Measurements from ENCODE around the gene GTF2H1. TPM values are rescaled to one million over a fixed set of nuclear protein-coding genes. Genes with fewer than 3 reads are reported as not detected.

The GTF2H1 gene
- total RNA-seq, 1 experiment from 2014 or later: 89.1 TPM

DNA sequence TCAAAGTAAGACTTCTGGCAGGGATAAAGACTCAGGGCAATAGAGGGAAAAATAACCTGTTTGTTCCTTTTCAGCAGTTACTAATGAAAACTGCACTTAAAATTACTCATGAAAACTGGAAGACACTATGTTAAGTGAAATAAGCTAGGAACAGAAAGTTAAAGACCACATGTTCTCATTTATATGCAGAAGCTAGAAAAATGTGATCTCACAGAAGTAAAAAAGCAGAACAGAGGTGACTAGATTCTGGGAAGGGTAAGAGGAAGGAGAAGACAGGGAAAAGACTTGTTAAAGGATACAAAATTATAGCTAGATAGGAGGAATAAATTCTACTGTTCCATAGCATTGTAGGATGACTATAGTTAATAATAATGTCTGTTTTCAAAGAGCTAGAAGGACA, 22.6 kb upstream of the GTF2H1 start:
- TF ChIP-seq, protein P1, sequence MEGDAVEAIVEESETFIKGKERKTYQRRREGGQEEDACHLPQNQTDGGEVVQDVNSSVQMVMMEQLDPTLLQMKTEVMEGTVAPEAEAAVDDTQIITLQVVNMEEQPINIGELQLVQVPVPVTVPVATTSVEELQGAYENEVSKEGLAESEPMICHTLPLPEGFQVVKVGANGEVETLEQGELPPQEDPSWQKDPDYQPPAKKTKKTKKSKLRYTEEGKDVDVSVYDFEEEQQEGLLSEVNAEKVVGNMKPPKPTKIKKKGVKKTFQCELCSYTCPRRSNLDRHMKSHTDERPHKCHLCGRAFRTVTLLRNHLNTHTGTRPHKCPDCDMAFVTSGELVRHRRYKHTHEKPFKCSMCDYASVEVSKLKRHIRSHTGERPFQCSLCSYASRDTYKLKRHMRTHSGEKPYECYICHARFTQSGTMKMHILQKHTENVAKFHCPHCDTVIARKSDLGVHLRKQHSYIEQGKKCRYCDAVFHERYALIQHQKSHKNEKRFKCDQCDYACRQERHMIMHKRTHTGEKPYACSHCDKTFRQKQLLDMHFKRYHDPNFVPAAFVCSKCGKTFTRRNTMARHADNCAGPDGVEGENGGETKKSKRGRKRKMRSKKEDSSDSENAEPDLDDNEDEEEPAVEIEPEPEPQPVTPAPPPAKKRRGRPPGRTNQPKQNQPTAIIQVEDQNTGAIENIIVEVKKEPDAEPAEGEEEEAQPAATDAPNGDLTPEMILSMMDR (conservative IDR thresholded peaks at IDR 0.05): no peak
- TF ChIP-seq EZH2 (IDR thresholded peaks at IDR 0.05; ENCODE audit: low read depth): no peak
- H3K79me2 ChIP-seq (ENCODE audit: low read depth): no peaks in the 10 kb centered on the region
- H3K27ac ChIP-seq: no peak overlapping the region
- ChIA-PET CTCF (no interaction called here), POLR2A (ENCODE audit: unreplicated experiment) (no interaction called here)
- H2AFZ ChIP-seq: no peak overlapping the region
- H3K4me3 ChIP-seq: no peak overlapping the region
- H3K9me2 ChIP-seq (ENCODE audit: insufficient read depth): no peaks in the 10 kb centered on the region
- BruUV-seq (replicated peaks): no TSS peak
- no peaks in the 10 kb centered on the region for H3K27me3 ChIP-seq (ENCODE audit: insufficient read depth, low read depth)
- H3K9me3 ChIP-seq (ENCODE audit: insufficient read depth, low read depth): no peaks in the 10 kb centered on the region
- H4K20me1 ChIP-seq (ENCODE audit: insufficient read depth): no peaks in the 10 kb centered on the region
- H3K4me2 ChIP-seq: no peak overlapping the region
- no peaks in the 10 kb centered on the region for H3F3A ChIP-seq (ENCODE audit: insufficient read depth, low read depth)
- H3K4me1 ChIP-seq (replicated peaks; ENCODE audit: insufficient read depth): no peaks in the 10 kb centered on the region
- H3K36me3 ChIP-seq (ENCODE audit: low read depth): peaks cover 50% of the 10 kb centered on the region
- intact Hi-C loops (cut with micrococcal nuclease; ENCODE audit: unreplicated experiment): loop anchor here (10.0 kb wide), 1 partner anchor 215 kb away; no protein-coding TSS in a partner anchor
- no peak for DNase-seq

GRCh38 chr11:18304745-18305144, 17.6 kb upstream of the GTF2H1 start:
- H3K9me2 ChIP-seq (ENCODE audit: insufficient read depth): no peaks in the 10 kb centered on the region
- H3K4me3 ChIP-seq: no peak overlapping the region
- no peaks in the 10 kb centered on the region for H3K27me3 ChIP-seq (ENCODE audit: insufficient read depth, low read depth)
- POLR2A ChIA-PET (ENCODE audit: unreplicated experiment): no interaction called here
- TF ChIP-seq, protein P1 (conservative IDR thresholded peaks at IDR 0.05): no peak
- no peak for TF ChIP-seq EZH2 (IDR thresholded peaks at IDR 0.05; ENCODE audit: low read depth)
- DNase-seq: no peak
- H3K4me1 ChIP-seq (replicated peaks; ENCODE audit: insufficient read depth): peaks cover under 1% of the 10 kb centered on the region
- no peaks in the 10 kb centered on the region for H3K9me3 ChIP-seq (ENCODE audit: insufficient read depth, low read depth)
- H2AFZ ChIP-seq: no peak overlapping the region
- no peak overlapping the region for H3K4me2 ChIP-seq
- no peaks in the 10 kb centered on the region for H3K79me2 ChIP-seq (ENCODE audit: low read depth)
- H3F3A ChIP-seq (ENCODE audit: insufficient read depth, low read depth): peaks cover 1% of the 10 kb centered on the region; the same call in 1 of the 2 replicates
- H4K20me1 ChIP-seq (ENCODE audit: insufficient read depth): no peaks in the 10 kb centered on the region
- H3K27ac ChIP-seq: no peak overlapping the region
- BruUV-seq (replicated peaks): no TSS peak
- CTCF ChIA-PET: interaction anchor here (0.6 kb wide), 1 partner anchor 24 kb away, joined by 5 read pairs; no protein-coding TSS in a partner anchor
- H3K36me3 ChIP-seq (ENCODE audit: low read depth): peaks cover 60% of the 10 kb centered on the region
- intact Hi-C loops (cut with micrococcal nuclease; ENCODE audit: unreplicated experiment): no loop called here

GRCh38 chr11:18307461-18308139, 14.8 kb upstream of the GTF2H1 start:
- Histone ChIP-seq H3K4me3 (no peak overlapping the region), H3K79me2 (ENCODE audit: low read depth) (peaks cover 11% of the 10 kb centered on the region), H2AFZ (no peak overlapping the region), H3K9me2 (ENCODE audit: insufficient read depth) (no peaks in the 10 kb centered on the region), H3K4me1 (replicated peaks; ENCODE audit: insufficient read depth) (peaks cover 29% of the 10 kb centered on the region), H3K36me3 (ENCODE audit: low read depth) (peaks cover 64% of the 10 kb centered on the region), H3F3A (ENCODE audit: insufficient read depth, low read depth) (peaks cover 27% of the 10 kb centered on the region), H4K20me1 (ENCODE audit: insufficient read depth) (no peaks in the 10 kb centered on the region), H3K27ac (no peak overlapping the region), H3K27me3 (ENCODE audit: insufficient read depth, low read depth) (no peaks in the 10 kb centered on the region), H3K4me2 (no peak overlapping the region), H3K9me3 (ENCODE audit: insufficient read depth, low read depth) (no peaks in the 10 kb centered on the region)
- DNase-seq: no peak
- BruUV-seq (replicated peaks): no TSS peak
- ChIA-PET POLR2A (ENCODE audit: unreplicated experiment) (no interaction called here), CTCF (no interaction called here)
- intact Hi-C loops (cut with micrococcal nuclease; ENCODE audit: unreplicated experiment): no loop called here
- TF ChIP-seq, protein P1 (conservative IDR thresholded peaks at IDR 0.05): no peak
- no peak for TF ChIP-seq EZH2 (IDR thresholded peaks at IDR 0.05; ENCODE audit: low read depth)
